ENCODE results near the gene ARL17B. TPM values are rescaled to one million over a fixed set of nuclear protein-coding genes. Genes with fewer than 3 reads are reported as not detected.
"Not testable (repeated sequence)": the region's sequence is repeated elsewhere in the genome, so short reads cannot be mapped to it uniquely, and the experiment has no call there.

ARL17B gene
- total RNA-seq, result 10 to 100 TPM in 3 of 4 donors, 1 to 10 TPM in 1; 5.6 to 43.6 (median 15.2) TPM

- H3K4me1 ChIP-seq; H3K27ac ChIP-seq; H3K27me3 ChIP-seq; intact Hi-C loops (cut with DNase I; ENCODE audit: low total_unique reads); H3K4me3 ChIP-seq; H3K9me3 ChIP-seq; H3K36me3 ChIP-seq: not testable (repeated sequence)
- DNase-seq, result peak; percentile 94 to 97
These were observed at the start of gene ARL17B for GRCh38 chr17:46361755-46362154. Gene ARL17B (minus strand): TSS chr17:46361766. CDS start chr17:46358397, 3,369 bp downstream.

DNA sequence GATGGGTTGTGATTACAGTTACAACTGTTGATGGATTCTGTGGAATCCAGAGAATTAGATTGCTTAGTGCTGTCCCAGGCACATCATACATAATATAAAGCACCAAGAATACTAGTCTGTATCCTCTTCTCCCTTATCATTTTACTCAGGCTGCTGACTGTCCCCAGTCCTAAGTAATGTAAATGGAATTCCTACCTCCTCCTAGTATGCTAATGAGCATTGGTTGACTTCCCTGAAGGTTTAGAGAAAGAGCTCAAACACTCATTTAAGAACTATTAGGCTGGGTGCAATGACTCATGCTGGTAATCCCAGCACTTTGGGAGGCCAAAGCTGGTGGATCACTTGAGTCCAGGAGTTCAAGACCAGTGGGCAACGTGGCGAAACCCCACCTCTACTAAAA, 48.3 kb upstream of the ARL17B start:
- H3K27ac ChIP-seq; H3K4me3 ChIP-seq; H3K36me3 ChIP-seq; H3K27me3 ChIP-seq; H3K4me1 ChIP-seq; intact Hi-C loops (cut with DNase I; ENCODE audit: low total_unique reads); H3K9me3 ChIP-seq; DNase-seq: not testable (repeated sequence)

- H3K27ac ChIP-seq; DNase-seq; H3K9me3 ChIP-seq; H3K4me1 ChIP-seq; H3K4me3 ChIP-seq; H3K27me3 ChIP-seq; intact Hi-C loops (cut with DNase I; ENCODE audit: low total_unique reads); H3K36me3 ChIP-seq: not testable (repeated sequence)
These were observed 45.6 kb upstream of the ARL17B start for GRCh38 chr17:46407155-46407554.

DNA sequence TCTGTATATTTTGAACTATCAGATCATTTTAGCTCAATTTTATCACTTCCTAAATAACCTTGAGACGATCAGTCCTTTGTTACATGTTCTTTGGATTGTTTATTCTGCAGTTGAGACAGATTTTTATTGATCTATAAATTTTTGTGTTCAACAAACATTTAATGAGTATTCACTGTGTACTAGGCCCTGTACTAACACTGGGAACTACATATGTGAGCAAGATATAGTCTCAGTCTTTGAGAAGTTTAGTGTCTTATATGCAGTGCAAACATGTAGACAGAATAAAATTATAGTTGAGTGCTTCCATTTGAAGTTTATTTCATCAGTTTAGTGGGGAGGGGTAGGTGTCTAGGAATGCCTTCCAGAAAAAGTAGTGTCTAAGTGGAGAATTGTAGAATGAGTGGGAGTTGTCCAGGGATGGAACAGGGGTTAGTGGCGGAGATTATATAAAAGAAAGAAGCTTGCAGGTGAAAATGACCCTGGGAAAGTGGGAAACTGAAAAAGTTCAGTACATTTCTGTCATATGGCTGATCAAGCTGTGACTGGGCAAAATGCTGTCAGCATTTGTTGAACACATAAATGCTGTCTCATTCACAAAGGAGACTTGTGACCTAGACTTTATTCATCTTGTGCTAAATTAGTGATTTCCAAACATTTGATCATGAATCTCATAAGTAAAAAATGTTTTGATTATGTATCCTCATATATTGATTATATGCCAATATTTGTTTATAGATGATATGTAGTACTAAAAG, 39.6 kb upstream of the ARL17B start:
- H3K27me3 ChIP-seq; intact Hi-C loops (cut with DNase I; ENCODE audit: low total_unique reads); H3K27ac ChIP-seq; H3K4me3 ChIP-seq; DNase-seq; H3K9me3 ChIP-seq; H3K4me1 ChIP-seq; H3K36me3 ChIP-seq: not testable (repeated sequence)

- H3K4me3 ChIP-seq; H3K27ac ChIP-seq; H3K36me3 ChIP-seq; DNase-seq; H3K27me3 ChIP-seq; H3K4me1 ChIP-seq; H3K9me3 ChIP-seq; intact Hi-C loops (cut with DNase I; ENCODE audit: low total_unique reads): not testable (repeated sequence)
These were observed 39.0 kb upstream of the ARL17B start for GRCh38 chr17:46400543-46400942.

GRCh38 chr17:46399993-46400392, 38.4 kb upstream of the ARL17B start:
- H3K27ac ChIP-seq; DNase-seq; H3K27me3 ChIP-seq; intact Hi-C loops (cut with DNase I; ENCODE audit: low total_unique reads); H3K4me3 ChIP-seq; H3K4me1 ChIP-seq; H3K36me3 ChIP-seq; H3K9me3 ChIP-seq: not testable (repeated sequence)

GRCh38 chr17:46396292-46396691, 34.7 kb upstream of the ARL17B start:
- H3K4me1 ChIP-seq; H3K4me3 ChIP-seq; H3K27ac ChIP-seq; intact Hi-C loops (cut with DNase I; ENCODE audit: low total_unique reads); H3K9me3 ChIP-seq; DNase-seq; H3K27me3 ChIP-seq; H3K36me3 ChIP-seq: not testable (repeated sequence)

- H3K4me1 ChIP-seq; H3K27me3 ChIP-seq; intact Hi-C loops (cut with DNase I; ENCODE audit: low total_unique reads); H3K9me3 ChIP-seq; DNase-seq; H3K4me3 ChIP-seq; H3K27ac ChIP-seq; H3K36me3 ChIP-seq: not testable (repeated sequence)
These were observed 32.1 kb upstream of the ARL17B start for GRCh38 chr17:46393702-46394101.

GRCh38 chr17:46385491-46385890, 23.9 kb upstream of the ARL17B start:
- H3K4me1 ChIP-seq; H3K9me3 ChIP-seq; H3K27me3 ChIP-seq; intact Hi-C loops (cut with DNase I; ENCODE audit: low total_unique reads); DNase-seq; H3K36me3 ChIP-seq; H3K4me3 ChIP-seq; H3K27ac ChIP-seq: not testable (repeated sequence)

- H3K36me3 ChIP-seq; DNase-seq; H3K27me3 ChIP-seq; H3K4me3 ChIP-seq; H3K4me1 ChIP-seq; H3K9me3 ChIP-seq; H3K27ac ChIP-seq; intact Hi-C loops (cut with DNase I; ENCODE audit: low total_unique reads): not testable (repeated sequence)
These were observed 21.6 kb upstream of the ARL17B start for GRCh38 chr17:46383118-46383517.

DNA sequence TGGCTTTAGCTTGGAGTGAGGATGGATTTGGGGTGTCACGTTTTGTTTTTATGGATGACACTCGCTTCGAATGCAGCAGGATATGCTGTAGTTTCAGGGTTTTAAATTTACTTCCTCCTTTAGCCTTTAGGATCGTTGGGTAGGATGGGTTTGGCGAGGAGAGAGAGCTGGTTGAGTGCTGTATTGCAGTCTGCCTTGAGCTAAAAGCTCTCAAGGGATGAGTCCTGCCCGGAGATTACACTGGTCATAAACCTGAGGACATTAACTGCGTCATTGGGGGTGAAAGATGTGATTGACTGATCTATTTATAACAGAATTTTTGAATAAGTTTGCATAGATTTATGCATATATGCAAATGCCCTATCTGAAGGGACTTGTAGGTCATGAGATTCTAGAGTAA, 11.9 kb upstream of the ARL17B start:
- intact Hi-C loops (cut with DNase I; ENCODE audit: low total_unique reads), result not testable (repeated sequence)

DNA sequence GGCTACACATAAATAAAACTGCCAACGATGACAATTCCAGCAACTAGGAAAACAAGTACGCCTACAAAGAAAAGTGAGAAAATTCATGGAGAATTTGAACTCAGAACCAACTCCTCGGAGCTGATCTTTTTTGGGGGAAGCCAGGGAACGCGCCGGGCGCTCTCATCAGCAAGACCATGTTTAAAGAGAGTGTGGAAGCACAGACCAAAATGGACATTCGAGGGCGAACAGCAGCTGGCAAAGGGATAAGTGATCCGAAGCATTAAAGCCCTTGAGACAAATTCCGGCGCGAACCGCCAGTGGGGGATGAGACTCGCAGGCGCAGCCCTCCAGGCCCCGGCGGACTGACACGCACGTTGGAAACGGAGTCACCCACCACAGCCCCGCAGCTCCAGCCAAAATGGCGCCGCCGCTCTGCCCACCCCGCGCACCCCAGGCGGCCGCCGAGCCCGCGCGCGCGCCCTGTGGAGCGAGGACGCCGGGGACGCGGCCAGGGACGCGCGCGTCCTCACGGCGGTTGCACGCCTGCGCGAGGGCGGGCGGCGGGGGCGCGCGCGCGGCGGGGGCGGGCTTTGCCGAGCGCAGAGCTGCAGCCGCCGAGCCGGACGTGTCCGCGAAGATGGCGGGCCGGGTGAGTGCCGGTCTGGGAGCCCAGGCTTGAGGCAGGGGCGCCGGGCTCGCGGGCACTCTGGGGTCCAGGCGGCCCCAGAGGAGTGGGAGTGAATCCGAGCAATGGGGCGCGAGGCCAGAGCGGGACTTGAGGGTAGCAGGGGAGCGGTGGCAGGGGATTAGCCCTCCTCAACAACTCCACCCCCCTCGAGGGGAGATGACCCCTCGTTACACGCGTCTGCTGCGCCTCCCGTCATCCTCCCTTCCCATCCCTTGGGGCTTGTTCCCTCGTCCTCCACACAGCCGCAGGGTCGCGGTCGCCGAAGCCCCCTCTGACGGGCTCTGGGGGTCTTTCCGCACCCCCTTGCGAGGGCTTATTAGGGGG, 11.0 kb upstream of the ARL17B start:
- DNase-seq; intact Hi-C loops (cut with DNase I; ENCODE audit: low total_unique reads): not testable (repeated sequence)

More for the DNA sequence above, 11.9 kb upstream of the ARL17B start:
- not testable (repeated sequence) for H3K9me3 ChIP-seq, H3K4me1 ChIP-seq, H3K27ac ChIP-seq, DNase-seq, H3K36me3 ChIP-seq, H3K27me3 ChIP-seq, H3K4me3 ChIP-seq

GRCh38 chr17:46367520-46367919, 6.0 kb upstream of the ARL17B start:
- H3K4me1 ChIP-seq; H3K4me3 ChIP-seq; H3K27ac ChIP-seq; H3K27me3 ChIP-seq; H3K36me3 ChIP-seq; H3K9me3 ChIP-seq; intact Hi-C loops (cut with DNase I; ENCODE audit: low total_unique reads); DNase-seq: not testable (repeated sequence)

More for the DNA sequence above, 11.0 kb upstream of the ARL17B start:
- not testable (repeated sequence) for H3K4me3 ChIP-seq, H3K4me1 ChIP-seq, H3K9me3 ChIP-seq, H3K27me3 ChIP-seq, H3K36me3 ChIP-seq, H3K27ac ChIP-seq
